Measurements from ENCODE around the gene HCFC1. TPM values are rescaled to one million over a fixed set of nuclear protein-coding genes. Genes with fewer than 3 reads are reported as not detected.

Gene HCFC1
- polyA plus RNA-seq, 1 of the 3 experiments (the other 2 are of a cell fraction) = 9.5 TPM

- TF ChIP-seq CTCF (IDR thresholded peaks at IDR 0.05) (no peak), RXRA (IDR thresholded peaks at IDR 0.05; ENCODE audit: borderline replicate concordance, low read depth) (no peak), ELF1 (IDR thresholded peaks at IDR 0.05) (no peak), SIN3A (IDR thresholded peaks at IDR 0.05; ENCODE audit: borderline replicate concordance, low read depth, low read length) (no peak), GATA2 (CRISPR knock-in tag; IDR thresholded peaks at IDR 0.05) (no peak)
Observed at GRCh38 chrX:154018518-154019060, 47.0 kb upstream of the HCFC1 start (continued).

DNA sequence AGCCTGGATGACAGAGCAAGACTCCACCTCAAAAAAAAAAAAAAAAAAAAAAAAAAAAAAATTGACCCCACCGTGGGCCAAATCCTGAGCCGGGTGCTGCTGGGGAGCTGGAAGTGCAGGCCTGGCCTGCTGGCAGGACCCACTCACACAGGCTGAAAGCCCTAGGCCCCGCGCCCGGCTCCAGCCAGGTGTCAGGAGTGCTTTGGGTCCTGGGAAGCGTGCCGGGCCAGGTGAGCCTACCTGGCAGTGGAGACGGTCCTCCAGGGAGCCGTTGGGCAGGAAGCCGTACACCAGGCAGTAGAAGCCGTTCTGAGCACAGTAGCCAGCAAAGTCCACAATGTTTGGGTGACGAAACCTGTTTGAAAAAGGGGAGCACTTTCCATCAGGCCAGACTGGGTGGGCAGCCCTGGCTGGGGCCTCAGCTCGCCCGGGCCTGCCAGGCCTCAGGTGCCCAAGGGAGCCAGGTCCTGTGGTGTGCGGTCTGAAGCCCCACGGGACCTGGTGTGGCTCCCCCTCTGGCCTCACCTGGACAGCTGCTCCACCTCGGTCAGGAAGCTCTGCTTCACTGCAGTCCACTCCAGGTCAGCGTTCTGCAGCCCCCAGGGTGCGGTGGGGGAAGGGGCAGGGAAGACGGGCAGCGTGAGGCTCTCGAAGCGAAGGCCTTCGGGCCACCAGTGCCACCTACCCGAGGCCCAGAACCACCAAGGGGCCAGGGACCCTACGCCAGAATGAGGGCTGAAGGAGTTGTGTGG lies 46.3 kb upstream of the HCFC1 start:
- no peak for DNase-seq
- ChIA-PET POLR2A (interaction anchor here (1.2 to 1.3 kb wide), 2 partner anchors 44 to 47 kb away, joined by 3 read pairs; partner anchors contain the start of gene HCFC1), CTCF (interaction anchor here (1.0 to 1.3 kb wide), 4 partner anchors 7 to 472 kb away, joined by 3 to 4 read pairs (median 3); no protein-coding TSS in a partner anchor)
- Histone ChIP-seq H3K4me3 (ENCODE audit: low read depth in 2 of 2, low read length in 1 of 2) (peak overlapping the region; percentile 52 to 57), H3K36me3 (replicated peaks in 1 of 2; ENCODE audit: control insufficient read depth in 1 of 2, insufficient read depth in 2 of 2, low read length in 1 of 2) (peaks cover 0 to 23% of the 10 kb centered on the region in 2 experiments), H3K4me1 (ENCODE audit: control insufficient read depth in 1 of 2, insufficient read depth in 2 of 2, low read depth in 1 of 2, low read length in 1 of 2) (peaks cover 0 to 23% of the 10 kb centered on the region in 2 experiments; a peak in 1 of 4 replicates), H2AFZ (ENCODE audit: low read depth) (no peak overlapping the region), H3K9me2 (no peaks in the 10 kb centered on the region), H3K27me3 (ENCODE audit: insufficient read depth) (peaks cover 3% of the 10 kb centered on the region; the same call in 1 of the 2 replicates), H3F3A (replicated peaks; ENCODE audit: insufficient read depth) (peaks cover 7% of the 10 kb centered on the region), H3K79me2 (ENCODE audit: insufficient read depth) (peaks cover 26% of the 10 kb centered on the region), H3K9ac (0 out of 2 replicates have a peak overlapping the region, but pooled peaks have one; percentile 74), H3K4me2 (peak overlapping the region; percentile 84), H3K9me3 (no peaks in the 10 kb centered on the region), H4K20me1 (ENCODE audit: insufficient read depth) (peaks cover 4% of the 10 kb centered on the region; the same call in 1 of the 2 replicates), H3K27ac (ENCODE audit: low read depth in 2 of 2, low read length in 1 of 2) (no peak overlapping the region; a peak in 1 of 4 replicates)
- WGBS (ENCODE audit: low lambda C conversion rate) = 41% methylated on average over 13 of the region's 26 CpGs
- TF ChIP-seq, protein P1, sequence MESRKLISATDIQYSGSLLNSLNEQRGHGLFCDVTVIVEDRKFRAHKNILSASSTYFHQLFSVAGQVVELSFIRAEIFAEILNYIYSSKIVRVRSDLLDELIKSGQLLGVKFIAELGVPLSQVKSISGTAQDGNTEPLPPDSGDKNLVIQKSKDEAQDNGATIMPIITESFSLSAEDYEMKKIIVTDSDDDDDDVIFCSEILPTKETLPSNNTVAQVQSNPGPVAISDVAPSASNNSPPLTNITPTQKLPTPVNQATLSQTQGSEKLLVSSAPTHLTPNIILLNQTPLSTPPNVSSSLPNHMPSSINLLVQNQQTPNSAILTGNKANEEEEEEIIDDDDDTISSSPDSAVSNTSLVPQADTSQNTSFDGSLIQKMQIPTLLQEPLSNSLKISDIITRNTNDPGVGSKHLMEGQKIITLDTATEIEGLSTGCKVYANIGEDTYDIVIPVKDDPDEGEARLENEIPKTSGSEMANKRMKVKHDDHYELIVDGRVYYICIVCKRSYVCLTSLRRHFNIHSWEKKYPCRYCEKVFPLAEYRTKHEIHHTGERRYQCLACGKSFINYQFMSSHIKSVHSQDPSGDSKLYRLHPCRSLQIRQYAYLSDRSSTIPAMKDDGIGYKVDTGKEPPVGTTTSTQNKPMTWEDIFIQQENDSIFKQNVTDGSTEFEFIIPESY (IDR thresholded peaks at IDR 0.05; ENCODE audit: borderline replicate concordance, low read depth) = no peak
- TF ChIP-seq MXI1 (IDR thresholded peaks at IDR 0.05; ENCODE audit: low read depth, low read length) = no peak
